ENCODE results near the gene MT2A.

MT2A gene

DNA sequence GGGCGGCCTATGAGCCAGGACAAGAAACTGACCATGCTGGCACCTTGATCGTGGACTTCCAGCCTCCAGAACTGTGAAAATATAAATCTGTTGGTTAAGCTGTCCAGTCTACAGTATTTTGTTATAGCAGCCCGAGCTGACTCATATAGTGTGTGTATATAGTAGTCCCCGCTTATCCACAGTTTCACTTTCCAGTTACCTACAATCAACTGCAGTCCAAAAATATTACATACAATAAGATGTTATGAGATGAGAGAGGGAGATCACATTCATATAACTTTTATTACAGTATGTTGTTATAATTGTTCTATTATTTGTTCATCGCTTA, 14.1 kb upstream of the MT2A start:
- no peak for TF ChIP-seq POLR2AphosphoS5 (IDR thresholded peaks at IDR 0.05; ENCODE audit: low read depth, low read length)
- no peak for TF ChIP-seq TAF1 (IDR thresholded peaks at IDR 0.05; ENCODE audit: borderline replicate concordance, insufficient read depth, low read length)
- TF ChIP-seq FOXP2 (optimal IDR thresholded peaks at IDR 0.05; ENCODE audit: borderline replicate concordance, extremely low read depth, extremely low read length, insufficient read depth) = no peak
- no peak for TF ChIP-seq SIN3A (IDR thresholded peaks at IDR 0.05; ENCODE audit: borderline replicate concordance, insufficient read depth, low read length)

DNA sequence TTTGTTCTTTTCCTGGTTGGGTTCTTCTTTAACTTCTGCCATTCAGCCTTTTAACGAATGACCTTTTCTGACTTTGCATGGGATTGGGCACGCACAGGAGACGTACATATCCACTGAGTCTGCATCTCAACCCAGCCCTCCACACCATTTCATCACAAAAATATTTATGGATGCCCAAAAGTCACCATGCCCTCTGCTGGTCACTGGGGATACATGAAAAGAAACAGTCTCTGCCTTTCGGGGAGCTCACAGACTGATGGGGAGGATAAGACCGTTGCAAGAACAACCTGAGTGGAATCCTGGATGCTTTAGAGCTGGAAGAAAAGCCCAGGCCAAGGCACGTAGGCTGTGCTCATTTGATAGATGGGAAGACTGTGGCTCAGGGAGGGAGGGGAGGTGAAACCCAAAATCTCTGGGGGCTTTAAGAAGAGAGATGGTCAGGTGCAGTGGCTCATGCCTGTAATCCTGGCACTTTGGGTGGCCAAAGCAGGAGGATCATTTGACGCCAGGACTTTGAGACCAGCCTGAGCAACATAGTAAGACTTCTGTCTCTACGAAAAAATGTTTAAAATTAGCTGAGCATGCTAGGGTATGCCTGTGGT, 7.9 kb upstream of the MT2A start:
- no peak for TF ChIP-seq FOXP2 (optimal IDR thresholded peaks at IDR 0.05; ENCODE audit: borderline replicate concordance, extremely low read depth, extremely low read length, insufficient read depth)
- TF ChIP-seq, protein P1, sequence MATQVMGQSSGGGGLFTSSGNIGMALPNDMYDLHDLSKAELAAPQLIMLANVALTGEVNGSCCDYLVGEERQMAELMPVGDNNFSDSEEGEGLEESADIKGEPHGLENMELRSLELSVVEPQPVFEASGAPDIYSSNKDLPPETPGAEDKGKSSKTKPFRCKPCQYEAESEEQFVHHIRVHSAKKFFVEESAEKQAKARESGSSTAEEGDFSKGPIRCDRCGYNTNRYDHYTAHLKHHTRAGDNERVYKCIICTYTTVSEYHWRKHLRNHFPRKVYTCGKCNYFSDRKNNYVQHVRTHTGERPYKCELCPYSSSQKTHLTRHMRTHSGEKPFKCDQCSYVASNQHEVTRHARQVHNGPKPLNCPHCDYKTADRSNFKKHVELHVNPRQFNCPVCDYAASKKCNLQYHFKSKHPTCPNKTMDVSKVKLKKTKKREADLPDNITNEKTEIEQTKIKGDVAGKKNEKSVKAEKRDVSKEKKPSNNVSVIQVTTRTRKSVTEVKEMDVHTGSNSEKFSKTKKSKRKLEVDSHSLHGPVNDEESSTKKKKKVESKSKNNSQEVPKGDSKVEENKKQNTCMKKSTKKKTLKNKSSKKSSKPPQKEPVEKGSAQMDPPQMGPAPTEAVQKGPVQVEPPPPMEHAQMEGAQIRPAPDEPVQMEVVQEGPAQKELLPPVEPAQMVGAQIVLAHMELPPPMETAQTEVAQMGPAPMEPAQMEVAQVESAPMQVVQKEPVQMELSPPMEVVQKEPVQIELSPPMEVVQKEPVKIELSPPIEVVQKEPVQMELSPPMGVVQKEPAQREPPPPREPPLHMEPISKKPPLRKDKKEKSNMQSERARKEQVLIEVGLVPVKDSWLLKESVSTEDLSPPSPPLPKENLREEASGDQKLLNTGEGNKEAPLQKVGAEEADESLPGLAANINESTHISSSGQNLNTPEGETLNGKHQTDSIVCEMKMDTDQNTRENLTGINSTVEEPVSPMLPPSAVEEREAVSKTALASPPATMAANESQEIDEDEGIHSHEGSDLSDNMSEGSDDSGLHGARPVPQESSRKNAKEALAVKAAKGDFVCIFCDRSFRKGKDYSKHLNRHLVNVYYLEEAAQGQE (IDR thresholded peaks at IDR 0.05; ENCODE audit: insufficient read depth in 1 of 2, low read depth in 2 of 2, low read length in 2 of 2) = no peak
- no peak for TF ChIP-seq SIN3A (IDR thresholded peaks at IDR 0.05; ENCODE audit: borderline replicate concordance, insufficient read depth, low read length)
- TF ChIP-seq POLR2AphosphoS5 (IDR thresholded peaks at IDR 0.05; ENCODE audit: low read depth, low read length) = no peak
- TF ChIP-seq TAF1 (IDR thresholded peaks at IDR 0.05; ENCODE audit: borderline replicate concordance, insufficient read depth, low read length) = no peak

DNA sequence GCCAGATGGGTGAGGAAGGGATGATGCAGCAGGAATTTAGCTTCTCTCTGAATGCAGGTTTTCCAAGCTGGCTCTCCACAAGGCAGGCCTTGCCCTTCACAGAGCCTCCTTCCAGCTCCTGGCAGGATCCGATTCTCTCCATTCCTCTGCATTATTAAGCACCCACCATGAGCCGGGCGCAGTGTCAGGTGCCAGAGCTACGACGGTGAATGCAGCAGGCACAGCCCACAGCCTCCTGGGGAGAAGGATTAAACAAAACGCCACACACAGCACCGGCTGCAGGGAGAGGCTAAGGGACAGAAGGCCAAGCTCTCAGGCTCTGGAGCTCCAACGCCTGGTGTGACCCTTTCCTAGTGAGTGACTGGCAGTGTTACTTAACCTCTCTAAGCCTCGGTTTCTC, 7.1 kb upstream of the MT2A start:
- TF ChIP-seq FOXP2 (optimal IDR thresholded peaks at IDR 0.05; ENCODE audit: borderline replicate concordance, extremely low read depth, extremely low read length, insufficient read depth) = no peak
- no peak for TF ChIP-seq TAF1 (IDR thresholded peaks at IDR 0.05; ENCODE audit: borderline replicate concordance, insufficient read depth, low read length)
- no peak for TF ChIP-seq SIN3A (IDR thresholded peaks at IDR 0.05; ENCODE audit: borderline replicate concordance, insufficient read depth, low read length)
- TF ChIP-seq POLR2AphosphoS5 (IDR thresholded peaks at IDR 0.05; ENCODE audit: low read depth, low read length) = no peak
- TF ChIP-seq, protein P1 (IDR thresholded peaks at IDR 0.05; ENCODE audit: insufficient read depth in 1 of 2, low read depth in 2 of 2, low read length in 2 of 2) = no peak

DNA sequence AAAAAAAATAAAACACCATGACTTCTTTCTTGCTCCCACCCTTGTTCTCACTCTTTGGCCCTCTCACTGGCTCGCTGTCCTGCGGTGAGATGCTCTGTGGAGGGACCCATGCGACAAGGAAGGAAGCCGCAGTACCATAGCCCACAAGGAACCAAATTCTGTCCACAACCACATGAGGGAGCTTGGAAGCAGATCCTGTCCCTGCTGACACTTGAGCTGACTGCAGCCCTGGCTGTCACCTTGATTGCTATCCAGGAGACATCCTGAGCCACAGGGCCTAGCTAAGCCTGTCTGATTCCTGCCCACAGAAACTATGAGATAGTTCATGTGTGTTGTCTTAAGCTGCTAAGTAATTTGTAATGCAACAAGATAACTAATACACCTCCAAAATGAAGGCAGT, 4.8 kb upstream of the MT2A start:
- no peak for TF ChIP-seq TAF1 (IDR thresholded peaks at IDR 0.05; ENCODE audit: borderline replicate concordance, insufficient read depth, low read length)
- TF ChIP-seq FOXP2 (optimal IDR thresholded peaks at IDR 0.05; ENCODE audit: borderline replicate concordance, extremely low read depth, extremely low read length, insufficient read depth) = no peak
- TF ChIP-seq, protein P1 (IDR thresholded peaks at IDR 0.05; ENCODE audit: insufficient read depth in 1 of 2, low read depth in 2 of 2, low read length in 2 of 2) = no peak
- TF ChIP-seq POLR2AphosphoS5 (IDR thresholded peaks at IDR 0.05; ENCODE audit: low read depth, low read length) = no peak
- TF ChIP-seq SIN3A (IDR thresholded peaks at IDR 0.05; ENCODE audit: borderline replicate concordance, insufficient read depth, low read length) = no peak

DNA sequence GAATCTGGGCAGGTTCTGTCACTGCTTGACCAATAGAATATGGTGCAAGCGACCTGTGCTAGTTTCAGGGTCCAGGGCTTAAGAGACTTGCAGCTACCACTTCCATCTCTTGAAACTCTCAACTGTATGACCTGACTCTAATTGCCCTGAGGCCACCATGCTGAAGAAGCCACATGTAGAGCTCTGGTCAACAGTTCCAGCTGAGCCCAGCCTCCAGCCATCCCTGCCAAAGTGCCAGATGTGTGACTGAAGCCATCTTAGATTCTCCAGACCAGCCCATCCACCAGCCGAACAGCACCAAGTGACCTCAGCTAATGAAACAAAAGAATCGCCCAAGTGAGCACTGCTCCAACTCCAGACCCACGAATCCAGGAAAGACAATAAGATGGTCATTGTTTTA, 3.4 kb upstream of the MT2A start:
- no peak for TF ChIP-seq POLR2AphosphoS5 (IDR thresholded peaks at IDR 0.05; ENCODE audit: low read depth, low read length)
- TF ChIP-seq, protein P1 (IDR thresholded peaks at IDR 0.05; ENCODE audit: insufficient read depth in 1 of 2, low read depth in 2 of 2, low read length in 2 of 2) = no peak
- TF ChIP-seq SIN3A (IDR thresholded peaks at IDR 0.05; ENCODE audit: borderline replicate concordance, insufficient read depth, low read length) = no peak
- TF ChIP-seq TAF1 (IDR thresholded peaks at IDR 0.05; ENCODE audit: borderline replicate concordance, insufficient read depth, low read length) = no peak
- no peak for TF ChIP-seq FOXP2 (optimal IDR thresholded peaks at IDR 0.05; ENCODE audit: borderline replicate concordance, extremely low read depth, extremely low read length, insufficient read depth)

All from PFSK-1 (cell line).